AG09319 (cell line): ENCODE data around the gene TM4SF4.
A peak's percentile ranks its signal among the peaks of the same experiment; 100 is the strongest.

Experiments used
- DNase-seq: peaks from one replicate; pipeline ENCODE4 v3.0.0-alpha.2; 2010; ENCODE audit warnings: low read depth; ENCODE audit errors: extremely low read depth
- TF ChIP-seq, protein P1 (sequence below): IDR thresholded peaks from 2 replicates; pipeline ENCODE4 v1.5.1; 2011; ENCODE audit warnings: low read depth, mild to moderate bottlenecking, inconsistent platforms, low read length, moderate library complexity

The TM4SF4 gene

DNA sequence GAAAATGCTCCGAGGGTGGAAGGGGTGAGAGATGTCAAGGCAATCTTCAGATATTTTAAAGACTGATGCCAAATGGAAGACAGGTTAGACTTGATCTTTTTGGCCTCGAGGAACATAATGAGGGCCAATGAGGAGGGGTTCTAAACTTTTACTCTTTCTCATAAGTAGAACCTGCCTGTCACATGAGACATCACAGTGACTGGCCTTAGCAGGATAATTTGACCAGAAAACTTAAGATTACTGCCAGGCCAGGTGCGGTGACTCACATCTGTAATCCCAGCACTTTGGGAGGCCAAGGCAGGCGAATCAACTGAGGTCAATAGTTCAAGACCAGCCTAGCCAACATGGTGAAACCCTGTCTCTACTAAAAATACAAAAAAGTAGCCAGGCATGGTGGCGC lies 12.2 kb downstream of the TM4SF4 start:
- no peak for DNase-seq
- TF ChIP-seq, protein P1, sequence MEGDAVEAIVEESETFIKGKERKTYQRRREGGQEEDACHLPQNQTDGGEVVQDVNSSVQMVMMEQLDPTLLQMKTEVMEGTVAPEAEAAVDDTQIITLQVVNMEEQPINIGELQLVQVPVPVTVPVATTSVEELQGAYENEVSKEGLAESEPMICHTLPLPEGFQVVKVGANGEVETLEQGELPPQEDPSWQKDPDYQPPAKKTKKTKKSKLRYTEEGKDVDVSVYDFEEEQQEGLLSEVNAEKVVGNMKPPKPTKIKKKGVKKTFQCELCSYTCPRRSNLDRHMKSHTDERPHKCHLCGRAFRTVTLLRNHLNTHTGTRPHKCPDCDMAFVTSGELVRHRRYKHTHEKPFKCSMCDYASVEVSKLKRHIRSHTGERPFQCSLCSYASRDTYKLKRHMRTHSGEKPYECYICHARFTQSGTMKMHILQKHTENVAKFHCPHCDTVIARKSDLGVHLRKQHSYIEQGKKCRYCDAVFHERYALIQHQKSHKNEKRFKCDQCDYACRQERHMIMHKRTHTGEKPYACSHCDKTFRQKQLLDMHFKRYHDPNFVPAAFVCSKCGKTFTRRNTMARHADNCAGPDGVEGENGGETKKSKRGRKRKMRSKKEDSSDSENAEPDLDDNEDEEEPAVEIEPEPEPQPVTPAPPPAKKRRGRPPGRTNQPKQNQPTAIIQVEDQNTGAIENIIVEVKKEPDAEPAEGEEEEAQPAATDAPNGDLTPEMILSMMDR = no peak

GRCh38 chr3:149487598-149488197 lies 13.2 kb downstream of the TM4SF4 start:
- DNase-seq = no peak
- TF ChIP-seq, protein P1 = peak; percentile 10; the same call in 1 of the 2 replicates

DNA sequence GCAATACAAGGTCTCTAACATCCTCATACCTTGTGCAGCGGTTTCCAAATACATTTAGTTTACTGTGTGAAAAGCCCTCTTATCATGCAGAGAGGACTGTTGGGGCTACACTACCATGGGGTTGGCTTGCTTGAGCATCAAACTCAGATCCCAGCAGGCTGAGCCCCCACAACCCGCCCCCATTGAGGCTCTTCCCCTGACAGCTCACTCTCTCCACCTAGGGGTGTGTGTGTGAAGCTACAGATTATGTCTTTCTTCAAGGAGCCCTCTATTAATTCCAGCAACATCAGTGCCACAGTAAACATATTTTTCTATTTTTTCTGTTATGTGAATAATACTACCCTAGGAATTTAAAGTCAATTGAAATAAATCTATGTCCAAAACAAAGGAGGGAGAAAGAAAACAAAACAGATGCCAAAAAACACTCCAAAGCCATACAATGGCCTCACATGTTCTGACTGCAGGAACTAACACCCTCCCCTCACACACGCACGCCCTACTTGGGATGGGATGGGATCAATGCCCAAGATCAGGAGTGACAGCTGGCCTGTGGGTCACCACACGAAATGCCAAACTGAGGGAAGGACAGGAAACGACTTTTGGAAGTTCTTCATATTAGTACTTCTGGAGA lies 14.7 kb downstream of the TM4SF4 start:
- DNase-seq = no peak
- TF ChIP-seq, protein P1 = peak; percentile 49

DNA sequence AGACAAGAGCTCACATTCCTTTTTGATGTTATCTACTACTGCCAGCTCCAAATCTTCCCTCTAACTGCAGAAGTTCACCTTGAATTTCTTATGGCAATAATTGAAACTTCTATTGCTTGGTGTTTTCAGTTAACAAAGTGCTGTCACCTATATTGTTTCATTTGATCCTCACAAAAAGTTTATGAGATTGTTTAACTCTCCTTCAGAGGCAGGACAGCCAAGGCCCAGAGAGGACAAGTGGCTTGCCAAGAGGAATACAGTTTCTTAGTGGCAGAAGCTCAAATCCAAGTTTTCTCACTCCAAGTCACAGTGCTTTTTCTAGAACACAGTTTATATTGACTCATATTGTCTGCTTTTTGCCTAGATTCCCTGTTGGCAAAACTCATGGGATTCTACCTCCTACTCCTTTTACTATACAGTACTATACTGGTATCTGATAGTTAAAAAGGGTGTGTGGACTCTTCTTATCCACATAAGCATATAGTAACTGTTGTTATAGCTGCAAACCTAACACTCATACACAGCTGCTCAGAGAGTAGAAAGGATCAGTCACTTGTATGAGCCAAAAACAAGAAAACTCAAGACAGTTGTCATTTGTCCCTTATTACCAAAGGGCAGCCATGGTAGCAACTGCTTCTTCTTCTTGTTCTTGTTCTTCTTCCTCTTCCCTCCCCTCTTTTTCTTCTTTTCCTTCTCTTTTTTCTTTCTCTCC lies 15.9 kb downstream of the TM4SF4 start:
- no peak for DNase-seq
- TF ChIP-seq, protein P1 = no peak

DNA sequence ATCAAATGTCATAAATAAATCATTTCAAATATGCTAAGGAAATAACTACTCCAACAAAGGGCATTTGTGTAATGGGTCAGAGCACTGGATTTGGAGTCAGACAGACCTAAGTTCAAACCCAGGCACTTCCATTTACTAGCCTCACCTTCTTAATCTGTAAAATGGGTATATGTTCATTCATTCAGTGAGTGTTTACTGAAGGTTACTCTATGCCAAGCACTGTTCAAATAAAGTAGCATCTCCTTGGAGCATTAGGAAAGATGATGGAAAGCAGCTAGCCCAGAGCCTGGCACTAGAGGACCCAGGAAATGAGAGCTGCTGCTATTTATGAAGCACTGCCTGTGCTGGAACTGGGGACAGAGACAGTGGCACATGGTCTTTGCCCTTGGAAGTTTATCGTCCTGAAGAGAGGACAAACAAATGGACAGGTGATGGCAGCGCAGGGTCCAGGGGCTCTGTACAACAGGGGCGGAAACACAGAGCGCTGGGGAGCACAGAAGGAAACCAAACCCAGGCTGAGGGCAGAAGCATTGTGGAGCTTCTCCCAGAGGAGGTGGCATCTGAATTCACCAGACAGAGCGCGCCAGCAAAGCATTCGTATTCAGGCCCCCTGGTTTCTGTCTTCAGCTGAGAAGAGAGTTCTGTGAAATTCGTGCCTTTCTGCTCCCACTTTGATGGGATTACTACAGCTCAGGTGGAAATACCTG lies 19.0 kb downstream of the TM4SF4 start:
- TF ChIP-seq, protein P1 = no peak
- no peak for DNase-seq

- DNase-seq = no peak
- TF ChIP-seq, protein P1 = peak; percentile 72
These were observed 19.7 kb downstream of the TM4SF4 start for GRCh38 chr3:149494022-149494758.
